ENCODE measurements around the gene KCNH2.

DNA sequence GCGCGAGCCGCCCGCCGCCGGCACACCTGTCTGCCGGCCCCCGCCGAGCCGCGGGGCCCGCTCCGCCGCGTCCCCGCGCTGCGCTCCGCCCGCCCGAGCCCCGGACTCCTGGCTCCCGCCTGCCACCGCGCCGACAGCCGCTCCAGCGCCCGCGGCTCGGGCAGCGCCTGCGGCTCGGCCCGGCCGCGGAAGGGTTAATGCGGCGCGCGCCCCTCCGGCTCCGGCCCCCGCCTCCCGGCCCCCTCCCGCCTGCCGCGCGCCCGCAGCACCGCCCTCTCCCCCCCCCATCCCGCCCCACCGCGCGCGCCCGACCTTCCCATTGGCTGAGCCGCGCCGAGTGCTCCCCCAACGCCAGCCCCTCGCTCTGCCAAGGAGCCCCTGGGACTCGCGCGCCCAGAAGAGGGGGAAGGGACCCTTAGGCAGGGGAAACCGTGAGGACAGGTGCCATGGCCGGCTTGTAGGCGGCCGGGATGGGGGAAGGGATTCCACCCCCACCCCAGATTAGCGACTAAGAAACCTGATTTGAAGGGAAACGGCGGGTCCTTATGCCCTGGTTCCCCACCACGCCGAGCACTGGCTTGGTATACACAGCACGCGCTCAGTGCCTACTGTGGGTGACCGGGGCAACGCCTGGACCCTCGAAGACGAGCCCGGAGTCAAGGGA is at the start of gene KCNH2:
- TF ChIP-seq EP300 (IDR thresholded peaks at IDR 0.05): no peak
- TF ChIP-seq POLR2AphosphoS5 (IDR thresholded peaks at IDR 0.05): peak; percentile 44 to 62
- TF ChIP-seq, protein P1, sequence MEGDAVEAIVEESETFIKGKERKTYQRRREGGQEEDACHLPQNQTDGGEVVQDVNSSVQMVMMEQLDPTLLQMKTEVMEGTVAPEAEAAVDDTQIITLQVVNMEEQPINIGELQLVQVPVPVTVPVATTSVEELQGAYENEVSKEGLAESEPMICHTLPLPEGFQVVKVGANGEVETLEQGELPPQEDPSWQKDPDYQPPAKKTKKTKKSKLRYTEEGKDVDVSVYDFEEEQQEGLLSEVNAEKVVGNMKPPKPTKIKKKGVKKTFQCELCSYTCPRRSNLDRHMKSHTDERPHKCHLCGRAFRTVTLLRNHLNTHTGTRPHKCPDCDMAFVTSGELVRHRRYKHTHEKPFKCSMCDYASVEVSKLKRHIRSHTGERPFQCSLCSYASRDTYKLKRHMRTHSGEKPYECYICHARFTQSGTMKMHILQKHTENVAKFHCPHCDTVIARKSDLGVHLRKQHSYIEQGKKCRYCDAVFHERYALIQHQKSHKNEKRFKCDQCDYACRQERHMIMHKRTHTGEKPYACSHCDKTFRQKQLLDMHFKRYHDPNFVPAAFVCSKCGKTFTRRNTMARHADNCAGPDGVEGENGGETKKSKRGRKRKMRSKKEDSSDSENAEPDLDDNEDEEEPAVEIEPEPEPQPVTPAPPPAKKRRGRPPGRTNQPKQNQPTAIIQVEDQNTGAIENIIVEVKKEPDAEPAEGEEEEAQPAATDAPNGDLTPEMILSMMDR (IDR thresholded peaks at IDR 0.05): no peak
- no peak for TF ChIP-seq POLR2A (IDR thresholded peaks at IDR 0.05; ENCODE audit: low read depth)
